Mesenchymal stem cell (in vitro differentiated cells and primary cell): ENCODE results near the gene IQUB.

Experiments
- DNase-seq: peaks from one replicate; pipeline ENCODE4 v3.0.0-alpha.2; 2013
- H2AFZ ChIP-seq: one replicate; pipeline ENCODE4 v1.6.1; 2013; ENCODE audit warnings: low read depth, mild to moderate bottlenecking, control low read depth, inconsistent platforms, low read length, moderate library complexity
- H2AK5ac ChIP-seq: 2 replicates; pipeline ENCODE4 v1.6.1; 2013; ENCODE audit warnings: low read length, moderate library complexity, mild to moderate bottlenecking, inconsistent platforms; ENCODE audit not compliant: severe bottlenecking
- H2BK120ac ChIP-seq: one replicate; pipeline ENCODE4 v1.6.1; 2013; ENCODE audit warnings: low read depth, mild to moderate bottlenecking, inconsistent platforms, low read length, moderate library complexity
- H2BK12ac ChIP-seq, 2 experiments: one replicate each; pipeline ENCODE4 v1.6.1; 2013; ENCODE audit warnings: inconsistent platforms in 2 of 2, low read length in 2 of 2, mild to moderate bottlenecking in 2 of 2, moderate library complexity in 2 of 2, control low read depth in 1 of 2
- H2BK15ac ChIP-seq: one replicate; pipeline ENCODE4 v1.6.1; 2013; ENCODE audit warnings: mild to moderate bottlenecking, low read depth, inconsistent platforms; ENCODE audit not compliant: poor library complexity, severe bottlenecking
- H2BK5ac ChIP-seq: 2 replicates; pipeline ENCODE4 v1.6.1; 2013; ENCODE audit warnings: low read depth, mild to moderate bottlenecking, low read length, control low read depth, inconsistent platforms; ENCODE audit not compliant: poor library complexity, severe bottlenecking
- H3K14ac ChIP-seq, 2 experiments: one replicate each; pipeline ENCODE4 v1.6.1; 2013; ENCODE audit warnings: inconsistent platforms in 2 of 2, low read length in 2 of 2, control low read depth in 1 of 2, mild to moderate bottlenecking in 1 of 2, moderate library complexity in 1 of 2
- H3K18ac ChIP-seq, 2 experiments: one replicate each; pipeline ENCODE4 v1.6.1; 2013; ENCODE audit warnings: inconsistent platforms in 2 of 2, low read length in 2 of 2, control low read depth in 1 of 2, low read depth in 1 of 2, mild to moderate bottlenecking in 1 of 2
- H3K23ac ChIP-seq, 2 experiments: one replicate each; pipeline ENCODE4 v1.6.1; 2013; ENCODE audit warnings: inconsistent platforms in 2 of 2, low read length in 2 of 2, mild to moderate bottlenecking in 2 of 2, moderate library complexity in 2 of 2, control low read depth in 1 of 2
- H3K27ac ChIP-seq: 2 replicates; pipeline ENCODE4 v1.5.1; 2013; ENCODE audit warnings: mild to moderate bottlenecking, moderate library complexity, low read length, control low read depth, inconsistent platforms; ENCODE audit not compliant: poor library complexity, severe bottlenecking
- H3K27me3 ChIP-seq, 2 experiments: 2 replicates each; pipeline versions ENCODE4 v1.6.1 to v1.7.0; 2013; ENCODE audit warnings: low read length in 2 of 2, mild to moderate bottlenecking in 2 of 2, moderate library complexity in 2 of 2, control low read depth in 1 of 2, inconsistent platforms in 1 of 2; ENCODE audit not compliant: control insufficient read depth in 1 of 2, insufficient read depth in 1 of 2
- H3K36me3 ChIP-seq, 2 experiments: 2 replicates each; pipeline versions ENCODE4 v1.6.1 to v1.7.0; 2013; ENCODE audit warnings: low read length in 2 of 2, control low read depth in 1 of 2, inconsistent platforms in 1 of 2, low read depth in 1 of 2, mild to moderate bottlenecking in 1 of 2; ENCODE audit not compliant: insufficient read depth in 2 of 2, control insufficient read depth in 1 of 2
- H3K4ac ChIP-seq, 2 experiments: one replicate each; pipeline ENCODE4 v1.6.1; 2013; ENCODE audit warnings: inconsistent platforms in 2 of 2, low read length in 2 of 2, mild to moderate bottlenecking in 2 of 2, moderate library complexity in 2 of 2, control low read depth in 1 of 2, low read depth in 1 of 2
- H3K4me1 ChIP-seq: 2 replicates; pipeline ENCODE4 v1.6.1; 2013; ENCODE audit warnings: low read depth, low read length, control low read depth; ENCODE audit not compliant: control insufficient read depth, insufficient read depth
- H3K4me2 ChIP-seq: 2 replicates; pipeline ENCODE4 v1.6.1; 2013; ENCODE audit warnings: low read length, mild to moderate bottlenecking, inconsistent platforms; ENCODE audit not compliant: poor library complexity, severe bottlenecking
- H3K4me3 ChIP-seq, 2 experiments: 2 replicates each; pipeline versions ENCODE4 v1.5.1 to v1.7.0; 2013; ENCODE audit warnings: low read length in 2 of 2, mild to moderate bottlenecking in 2 of 2, control low read depth in 1 of 2, low read depth in 1 of 2; ENCODE audit not compliant: insufficient read depth in 1 of 2
- H3K79me1 ChIP-seq: replicated peaks from 2 replicates; pipeline ENCODE4 v1.6.1; 2013; ENCODE audit warnings: mild to moderate bottlenecking, control low read depth, low read length, inconsistent platforms; ENCODE audit not compliant: poor library complexity, severe bottlenecking
- H3K9ac ChIP-seq: 2 replicates; pipeline ENCODE4 v1.7.0; 2013; ENCODE audit warnings: mild to moderate bottlenecking, low read length, moderate library complexity
- H3K9me3 ChIP-seq: 2 replicates; pipeline ENCODE4 v1.7.0; 2013; ENCODE audit warnings: mild to moderate bottlenecking, low read length; ENCODE audit not compliant: control insufficient read depth
- H4K8ac ChIP-seq: one replicate; pipeline ENCODE4 v1.6.1; 2013; ENCODE audit warnings: inconsistent platforms, mild to moderate bottlenecking, low read length, moderate library complexity
- H4K91ac ChIP-seq: one replicate; pipeline ENCODE4 v1.6.1; 2013; ENCODE audit warnings: mild to moderate bottlenecking, low read length, inconsistent platforms
- WGBS: methylation state at CpG from one replicate; pipeline ENCODE4 v1.1.7; 2013; ENCODE audit warnings: mixed read lengths; 5-methylcytosine and 5-hydroxymethylcytosine counted together

IQUB gene

GRCh38 chr7:123435080-123435700 lies 99.2 kb downstream of the IQUB start:
- Histone ChIP-seq H4K8ac (no peak overlapping the region), H3K27ac (no peak overlapping the region), H3K4me1 (no peaks in the 10 kb centered on the region), H2BK12ac (no peak overlapping the region), H3K27me3 (no peaks in the 10 kb centered on the region), H3K23ac (no peak overlapping the region), H3K4me2 (no peak overlapping the region), H2BK120ac (no peak overlapping the region), H3K79me1 (no peaks in the 10 kb centered on the region), H2AFZ (no peak overlapping the region), H2BK5ac (no peak overlapping the region), H2AK5ac (no peak overlapping the region), H4K91ac (no peak overlapping the region), H2BK15ac (no peak overlapping the region), H3K9ac (no peak overlapping the region), H3K18ac (no peak overlapping the region), H3K4me3 (no peak overlapping the region), H3K14ac (no peak overlapping the region), H3K9me3 (no peaks in the 10 kb centered on the region), H3K4ac (no peak overlapping the region), H3K36me3 (no peaks in the 10 kb centered on the region)
- no peak for DNase-seq
- 93% methylated on average over 2 of the region's 4 CpGs for WGBS

- no peak overlapping the region for H3K18ac ChIP-seq
- no peaks in the 10 kb centered on the region for H3K36me3 ChIP-seq
- no peak overlapping the region for H3K4ac ChIP-seq
- no peaks in the 10 kb centered on the region for H3K9me3 ChIP-seq
- no peak overlapping the region for H3K4me3 ChIP-seq
- H2BK12ac ChIP-seq: no peak overlapping the region
- H3K79me1 ChIP-seq: no peaks in the 10 kb centered on the region
- H3K9ac ChIP-seq: no peak overlapping the region
- H4K8ac ChIP-seq: no peak overlapping the region
- no peak overlapping the region for H2BK15ac ChIP-seq
- no peak overlapping the region for H2AFZ ChIP-seq
- no peak overlapping the region for H2BK5ac ChIP-seq
- H3K27ac ChIP-seq: no peak overlapping the region
- H2BK120ac ChIP-seq: no peak overlapping the region
- H3K23ac ChIP-seq: no peak overlapping the region
- H2AK5ac ChIP-seq: no peak overlapping the region
- H3K14ac ChIP-seq: no peak overlapping the region
- DNase-seq: no peak
- H3K4me1 ChIP-seq: no peaks in the 10 kb centered on the region
- H4K91ac ChIP-seq: no peak overlapping the region
- H3K27me3 ChIP-seq: no peaks in the 10 kb centered on the region
- H3K4me2 ChIP-seq: no peak overlapping the region
Observed at GRCh38 chr7:123433665-123434064, 100.7 kb downstream of the IQUB start.

- no peaks in the 10 kb centered on the region for H3K4me1 ChIP-seq
- H2AFZ ChIP-seq: no peak overlapping the region
- H3K14ac ChIP-seq: no peak overlapping the region
- H4K8ac ChIP-seq: no peak overlapping the region
- H2BK120ac ChIP-seq: no peak overlapping the region
- no peak overlapping the region for H2BK12ac ChIP-seq
- H2BK15ac ChIP-seq: no peak overlapping the region
- 100% methylated on average over 1 of the region's 2 CpGs for WGBS
- H2BK5ac ChIP-seq: no peak overlapping the region
- no peak overlapping the region for H3K18ac ChIP-seq
- H3K27ac ChIP-seq: no peak overlapping the region
- no peaks in the 10 kb centered on the region for H3K36me3 ChIP-seq
- H3K23ac ChIP-seq: no peak overlapping the region
- H3K4me3 ChIP-seq: no peak overlapping the region
- DNase-seq: no peak
- H3K79me1 ChIP-seq: no peaks in the 10 kb centered on the region
- no peaks in the 10 kb centered on the region for H3K27me3 ChIP-seq
- H3K4me2 ChIP-seq: no peak overlapping the region
- no peaks in the 10 kb centered on the region for H3K9me3 ChIP-seq
- H2AK5ac ChIP-seq: no peak overlapping the region
- H3K4ac ChIP-seq: no peak overlapping the region
- no peak overlapping the region for H4K91ac ChIP-seq
- H3K9ac ChIP-seq: no peak overlapping the region
Observed at GRCh38 chr7:123432601-123433000, 101.8 kb downstream of the IQUB start.

GRCh38 chr7:123431075-123431614 lies 103.2 kb downstream of the IQUB start:
- no peak overlapping the region for H3K4me3 ChIP-seq
- no peaks in the 10 kb centered on the region for H3K27me3 ChIP-seq
- no peak overlapping the region for H4K8ac ChIP-seq
- H3K27ac ChIP-seq: no peak overlapping the region
- no peaks in the 10 kb centered on the region for H3K4me1 ChIP-seq
- no peaks in the 10 kb centered on the region for H3K9me3 ChIP-seq
- no peak overlapping the region for H2AK5ac ChIP-seq
- no peak overlapping the region for H3K18ac ChIP-seq
- no peak overlapping the region for H3K23ac ChIP-seq
- H3K4ac ChIP-seq: no peak overlapping the region
- H3K79me1 ChIP-seq: no peaks in the 10 kb centered on the region
- H3K4me2 ChIP-seq: no peak overlapping the region
- no peak overlapping the region for H2AFZ ChIP-seq
- H3K14ac ChIP-seq: no peak overlapping the region
- H4K91ac ChIP-seq: no peak overlapping the region
- WGBS: 91% methylated on average over 4 of the region's 5 CpGs
- no peaks in the 10 kb centered on the region for H3K36me3 ChIP-seq
- DNase-seq: no peak
- H2BK120ac ChIP-seq: no peak overlapping the region
- H3K9ac ChIP-seq: no peak overlapping the region
- no peak overlapping the region for H2BK5ac ChIP-seq
- no peak overlapping the region for H2BK12ac ChIP-seq
- no peak overlapping the region for H2BK15ac ChIP-seq
